Measurements from ENCODE around the gene KDM4C.
"Not testable (repeated sequence)": the region's sequence is repeated elsewhere in the genome, so short reads cannot be mapped to it uniquely, and the experiment has no call there.

GRCh38 chr9:6715153-6715754 is 42.5 kb upstream of the KDM4C start:
- not testable (repeated sequence) for TF ChIP-seq EZH2 (IDR thresholded peaks at IDR 0.05; ENCODE audit: insufficient read depth, low read length); CTCF (IDR thresholded peaks at IDR 0.05; ENCODE audit: insufficient read depth, low read depth, low read length)
